GM23338 (cell line): Measurements from ENCODE around the gene TMEM234. TPM values are rescaled to one million over a fixed set of nuclear protein-coding genes. Genes with fewer than 3 reads are reported as not detected.

Experiments used
- ATAC-seq: fragments of 200-7000 bp; cut with Tn5 transposase; 3 replicates; pipeline ENCODE4 v1.9.1; 2020
- DNase-seq: peaks from one replicate; pipeline ENCODE4 v3.0.0-alpha.2; 2015; ENCODE audit warnings: low spot score
- H2AFZ ChIP-seq: fragments of 200-600 bp; sonication (generic); 2 replicates; pipeline ENCODE4 v1.8.0; 2016; ENCODE audit warnings: antibody characterized with exemption, mild to moderate bottlenecking, moderate library complexity
- H3F3A ChIP-seq: fragments of 200-600 bp; sonication (generic); replicated peaks from 2 replicates; pipeline ENCODE4 v1.8.0; 2017; ENCODE audit warnings: antibody characterized with exemption, mixed run types, low read depth
- H3K27ac ChIP-seq: fragments of 200-600 bp; sonication (generic); 2 replicates; pipeline ENCODE4 v1.6.1; 2016; ENCODE audit warnings: low read depth
- H3K27me3 ChIP-seq: fragments of 200-600 bp; sonication (generic); 2 replicates; pipeline ENCODE4 v1.8.0; 2016; ENCODE audit warnings: mild to moderate bottlenecking, mixed run types, moderate library complexity; ENCODE audit not compliant: insufficient read depth
- H3K36me3 ChIP-seq: fragments of 200-600 bp; sonication (generic); 2 replicates; pipeline ENCODE4 v1.8.0; 2016; ENCODE audit warnings: mild to moderate bottlenecking; ENCODE audit not compliant: insufficient read depth
- H3K4me1 ChIP-seq: fragments of 200-600 bp; sonication (generic); 2 replicates; pipeline ENCODE4 v1.8.0; 2016; ENCODE audit warnings: mild to moderate bottlenecking, moderate library complexity; ENCODE audit not compliant: insufficient read depth
- H3K4me2 ChIP-seq: fragments of 200-600 bp; sonication (generic); 2 replicates; pipeline ENCODE4 v1.7.1; 2017; ENCODE audit warnings: mixed run types
- H3K4me3 ChIP-seq: fragments of 200-600 bp; sonication (generic); 2 replicates; pipeline ENCODE4 v1.6.1; 2016; ENCODE audit warnings: mixed run types
- H3K79me2 ChIP-seq: fragments of 200-600 bp; sonication (generic); replicated peaks from 2 replicates; pipeline ENCODE4 v1.8.0; 2017; ENCODE audit warnings: mild to moderate bottlenecking; ENCODE audit not compliant: insufficient read depth
- H3K9me2 ChIP-seq: fragments of 200-600 bp; sonication (generic); 2 replicates; pipeline ENCODE4 v1.8.0; 2017; ENCODE audit not compliant: insufficient read depth
- H4K20me1 ChIP-seq: fragments of 200-600 bp; sonication (generic); replicated peaks from 2 replicates; pipeline ENCODE4 v1.8.0; 2017; ENCODE audit warnings: mild to moderate bottlenecking; ENCODE audit not compliant: insufficient read depth
- H3K27ac Mint-ChIP-seq: 2 replicates; pipeline ENCODE4 v1.8.0; 2020; ENCODE audit warnings: inconsistent platforms, mild to moderate bottlenecking, moderate library complexity, mixed read lengths
- H3K27me3 Mint-ChIP-seq: 3 replicates; pipeline ENCODE4 v1.8.0; 2022; ENCODE audit warnings: low read depth, mild to moderate bottlenecking, moderate library complexity, mixed read lengths, inconsistent platforms; ENCODE audit not compliant: insufficient read depth, poor library complexity
- H3K36me3 Mint-ChIP-seq: 3 replicates; pipeline ENCODE4 v1.8.0; 2021; ENCODE audit warnings: low read depth, mild to moderate bottlenecking, inconsistent platforms, moderate library complexity, mixed read lengths
- H3K4me1 Mint-ChIP-seq: 3 replicates; pipeline ENCODE4 v1.8.0; 2020; ENCODE audit warnings: mild to moderate bottlenecking, inconsistent platforms, mixed read lengths
- H3K4me3 Mint-ChIP-seq: 3 replicates; pipeline ENCODE4 v1.8.0; 2021; ENCODE audit warnings: moderate library complexity, mild to moderate bottlenecking, inconsistent platforms, mixed read lengths
- H3K9me3 Mint-ChIP-seq: 3 replicates; pipeline ENCODE4 v1.8.0; 2020; ENCODE audit warnings: moderate library complexity, mild to moderate bottlenecking, inconsistent platforms, mixed read lengths
- CREB1 ChIP-seq: fragments of 250-450 bp; sonication (Bioruptor Pico); IDR thresholded peaks from 2 replicates; pipeline ENCODE4 v1.5.0; 2020; ENCODE audit warnings: low read depth, mild to moderate bottlenecking, moderate library complexity
- NANOG ChIP-seq: IDR thresholded peaks from 2 replicates; pipeline ENCODE4 v1.6.1; 2016; ENCODE audit warnings: antibody characterized with exemption, borderline replicate concordance
- POLR2AphosphoS5 ChIP-seq: IDR thresholded peaks from 2 replicates; pipeline ENCODE4 v1.6.1; 2016; ENCODE audit warnings: antibody characterized with exemption, low read depth
- STAT1 ChIP-seq: IDR thresholded peaks from one replicate; pipeline ENCODE4 v1.6.1; 2016; ENCODE audit warnings: antibody characterized with exemption; ENCODE audit not compliant: unreplicated experiment
- ZNF331 ChIP-seq: fragments of 250-450 bp; sonication (Bioruptor Pico); IDR thresholded peaks from 2 replicates; pipeline ENCODE4 v1.5.0; 2020; ENCODE audit warnings: low read depth, mild to moderate bottlenecking, moderate library complexity
- long read RNA-seq: library from polyadenylated mRNA; unstranded; transcript quantifications from one replicate; pipeline ENCODE4 v2.0.0, GENCODE V29; 2020; ENCODE audit not compliant: unreplicated experiment
- polyA plus RNA-seq: library from polyadenylated mRNA; unstranded; fragments of >200 nt; fragmentation: Nextera tagmentation; extraction: Ambion mirVana; gene quantifications from 2 replicates; pipeline ENCODE4 v1.2.1, GENCODE V29; 2016
- total RNA-seq: library from RNA; depleted of rRNA; stranded (reverse); fragments of >200 nt; shearing (Covaris generic); gene quantifications from 2 replicates; pipeline ENCODE4 v1.2.3, GENCODE V29; 2014; rRNA removed
- TF ChIP-seq, protein P1 (sequence below): IDR thresholded peaks from 2 replicates; pipeline ENCODE4 v1.6.1; 2016; ENCODE audit warnings: antibody characterized with exemption
- TF ChIP-seq, protein P2 (sequence below): IDR thresholded peaks from one replicate; pipeline ENCODE4 v1.6.1; 2018; ENCODE audit warnings: antibody characterized with exemption; ENCODE audit not compliant: unreplicated experiment
- TF ChIP-seq, protein P3 (sequence below): fragments of 250-450 bp; sonication (Bioruptor Pico); IDR thresholded peaks from 2 replicates; pipeline ENCODE4 v1.5.0; 2020; ENCODE audit warnings: mild to moderate bottlenecking, moderate library complexity

TMEM234 gene
- 4.7 and 7.7 TPM in 2 replicates for total RNA-seq
- polyA plus RNA-seq, result 8.1 and 8.2 TPM in 2 replicates
- long read RNA-seq, partial matches to known transcripts, result 2 of 5 reads
- long read RNA-seq, other reads (novel, unspliced or antisense), result 2 of 5 reads

DNA sequence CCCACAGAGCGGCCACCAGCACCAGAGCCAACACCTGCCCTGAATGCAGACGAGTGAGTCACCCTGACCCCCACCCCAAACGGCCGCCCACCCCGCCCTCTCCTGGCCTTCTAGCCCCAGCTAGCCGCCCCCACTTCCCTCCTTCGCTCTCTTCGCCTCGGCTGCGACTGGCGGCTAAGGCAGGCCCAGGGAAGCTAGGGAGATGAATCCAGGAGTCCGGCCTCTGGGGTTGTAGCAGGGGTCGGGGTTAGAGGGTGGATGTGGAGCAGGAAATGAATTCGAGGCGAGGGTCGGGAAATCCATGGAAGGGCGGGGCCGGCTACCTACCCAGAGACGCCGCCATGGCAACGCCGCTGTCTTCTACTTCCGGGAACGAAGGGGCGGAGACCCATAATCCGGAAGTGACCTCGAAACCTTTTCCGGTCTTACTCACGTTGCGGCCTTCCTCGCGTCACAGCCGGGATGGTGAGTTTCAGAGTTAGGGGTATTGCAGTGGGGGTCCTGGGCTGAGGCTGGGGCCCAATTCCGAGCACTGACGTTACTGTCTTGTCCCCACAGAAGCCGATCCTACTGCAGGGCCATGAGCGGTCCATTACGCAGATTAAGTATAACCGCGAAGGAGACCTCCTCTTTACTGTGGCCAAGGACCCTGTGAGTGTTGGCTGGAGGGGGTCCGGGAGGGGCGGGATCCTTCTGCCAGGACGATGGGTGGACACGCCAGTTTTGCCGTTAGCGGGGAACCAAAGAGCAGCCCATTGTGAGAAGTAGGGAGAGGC lies at the start of gene TMEM234, which contains the start of gene EIF3I:
TSS of gene TMEM234 (minus strand) at position 374 of the 776 bp plus-strand sequence. CDS start at position 343, 31 bp downstream.
TSS of gene EIF3I (plus strand) at position 428 of the 776 bp plus-strand sequence. CDS start at position 463, 35 bp downstream.
- H3K9me2 ChIP-seq, result no peaks in the 10 kb centered on the region
- H3K4me3 ChIP-seq, result peak within 1 kb of the TSS; percentile 93
- no peaks in the 10 kb centered on the region for H3K9me3 Mint-ChIP-seq
- TF ChIP-seq POLR2AphosphoS5 (peak; percentile 92), ZNF331 (CRISPR knock-in tag) (no peak), CREB1 (peak; percentile 88)
- TF ChIP-seq, protein P1, sequence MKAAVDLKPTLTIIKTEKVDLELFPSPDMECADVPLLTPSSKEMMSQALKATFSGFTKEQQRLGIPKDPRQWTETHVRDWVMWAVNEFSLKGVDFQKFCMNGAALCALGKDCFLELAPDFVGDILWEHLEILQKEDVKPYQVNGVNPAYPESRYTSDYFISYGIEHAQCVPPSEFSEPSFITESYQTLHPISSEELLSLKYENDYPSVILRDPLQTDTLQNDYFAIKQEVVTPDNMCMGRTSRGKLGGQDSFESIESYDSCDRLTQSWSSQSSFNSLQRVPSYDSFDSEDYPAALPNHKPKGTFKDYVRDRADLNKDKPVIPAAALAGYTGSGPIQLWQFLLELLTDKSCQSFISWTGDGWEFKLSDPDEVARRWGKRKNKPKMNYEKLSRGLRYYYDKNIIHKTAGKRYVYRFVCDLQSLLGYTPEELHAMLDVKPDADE, result peak; percentile 80
- H3F3A ChIP-seq, result peaks cover 15% of the 10 kb centered on the region
- H3K36me3 Mint-ChIP-seq, result peaks cover 40% of the 10 kb centered on the region
- DNase-seq (peak; percentile 99), ATAC-seq (peak; percentile 89)
- H3K36me3 ChIP-seq, result peaks cover 30% of the 10 kb centered on the region
- peak within 1 kb of the TSS; percentile 98 for H3K27ac Mint-ChIP-seq
- peak within 1 kb of the TSS; percentile 79 for H3K27ac ChIP-seq
- H3K4me1 ChIP-seq, result peaks cover 10% of the 10 kb centered on the region
- no peaks in the 10 kb centered on the region for H3K27me3 ChIP-seq
- H3K4me1 Mint-ChIP-seq, result peaks cover 17% of the 10 kb centered on the region
- peak within 1 kb of the TSS; percentile 99 for H3K4me3 Mint-ChIP-seq
- peak within 1 kb of the TSS; percentile 80 for H2AFZ ChIP-seq
- peaks cover 30% of the 10 kb centered on the region for H3K79me2 ChIP-seq
- H3K4me2 ChIP-seq, result peak within 1 kb of the TSS; percentile 99
- H3K27me3 Mint-ChIP-seq, result peaks cover 7% of the 10 kb centered on the region
- H4K20me1 ChIP-seq, result peaks cover 8% of the 10 kb centered on the region; the same call in 1 of the 2 replicates

DNA sequence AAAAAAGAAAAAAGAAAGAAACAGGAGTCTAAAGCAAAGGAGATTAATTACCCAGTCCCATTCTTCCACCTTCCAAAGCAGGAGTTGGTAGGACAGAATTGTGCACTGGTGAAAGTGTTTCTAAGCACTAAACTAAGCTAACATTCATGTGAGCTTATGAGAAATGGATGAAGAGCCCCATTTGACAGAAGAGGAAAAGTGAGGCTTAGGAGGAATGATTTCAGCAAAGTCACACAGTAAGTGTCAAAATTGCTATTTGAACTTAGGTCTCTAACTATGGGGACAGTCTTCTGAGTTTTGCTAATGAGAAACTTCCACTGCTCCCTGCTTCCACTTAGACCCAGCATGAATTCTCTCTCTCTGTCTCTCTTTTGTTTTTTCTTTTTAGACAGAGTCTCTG lies 47.6 kb upstream of the TMEM234 start:
- Histone ChIP-seq H3K36me3 (no peaks in the 10 kb centered on the region), H3K4me3 (no peak overlapping the region), H4K20me1 (no peaks in the 10 kb centered on the region), H3K79me2 (no peaks in the 10 kb centered on the region; the same call in 1 of the 2 replicates), H3F3A (peaks cover 20% of the 10 kb centered on the region), H3K9me2 (0 out of 2 replicates have a peak, but pooled peaks cover 3% of the 10 kb centered on the region), H2AFZ (no peak overlapping the region), H3K27ac (no peak overlapping the region), H3K27me3 (no peaks in the 10 kb centered on the region), H3K4me1 (peaks cover 16% of the 10 kb centered on the region), H3K4me2 (no peak overlapping the region)
- Mint-ChIP-seq H3K9me3 (no peaks in the 10 kb centered on the region), H3K27ac (no peak overlapping the region), H3K36me3 (no peaks in the 10 kb centered on the region; the same call in 2 of the 3 replicates), H3K27me3 (peaks cover 16% of the 10 kb centered on the region), H3K4me1 (peaks cover 32% of the 10 kb centered on the region), H3K4me3 (no peak overlapping the region)
- no peak for ATAC-seq
- no peak for DNase-seq
- TF ChIP-seq STAT1 (no peak), POLR2AphosphoS5 (no peak), NANOG (no peak)
- TF ChIP-seq, protein P2, sequence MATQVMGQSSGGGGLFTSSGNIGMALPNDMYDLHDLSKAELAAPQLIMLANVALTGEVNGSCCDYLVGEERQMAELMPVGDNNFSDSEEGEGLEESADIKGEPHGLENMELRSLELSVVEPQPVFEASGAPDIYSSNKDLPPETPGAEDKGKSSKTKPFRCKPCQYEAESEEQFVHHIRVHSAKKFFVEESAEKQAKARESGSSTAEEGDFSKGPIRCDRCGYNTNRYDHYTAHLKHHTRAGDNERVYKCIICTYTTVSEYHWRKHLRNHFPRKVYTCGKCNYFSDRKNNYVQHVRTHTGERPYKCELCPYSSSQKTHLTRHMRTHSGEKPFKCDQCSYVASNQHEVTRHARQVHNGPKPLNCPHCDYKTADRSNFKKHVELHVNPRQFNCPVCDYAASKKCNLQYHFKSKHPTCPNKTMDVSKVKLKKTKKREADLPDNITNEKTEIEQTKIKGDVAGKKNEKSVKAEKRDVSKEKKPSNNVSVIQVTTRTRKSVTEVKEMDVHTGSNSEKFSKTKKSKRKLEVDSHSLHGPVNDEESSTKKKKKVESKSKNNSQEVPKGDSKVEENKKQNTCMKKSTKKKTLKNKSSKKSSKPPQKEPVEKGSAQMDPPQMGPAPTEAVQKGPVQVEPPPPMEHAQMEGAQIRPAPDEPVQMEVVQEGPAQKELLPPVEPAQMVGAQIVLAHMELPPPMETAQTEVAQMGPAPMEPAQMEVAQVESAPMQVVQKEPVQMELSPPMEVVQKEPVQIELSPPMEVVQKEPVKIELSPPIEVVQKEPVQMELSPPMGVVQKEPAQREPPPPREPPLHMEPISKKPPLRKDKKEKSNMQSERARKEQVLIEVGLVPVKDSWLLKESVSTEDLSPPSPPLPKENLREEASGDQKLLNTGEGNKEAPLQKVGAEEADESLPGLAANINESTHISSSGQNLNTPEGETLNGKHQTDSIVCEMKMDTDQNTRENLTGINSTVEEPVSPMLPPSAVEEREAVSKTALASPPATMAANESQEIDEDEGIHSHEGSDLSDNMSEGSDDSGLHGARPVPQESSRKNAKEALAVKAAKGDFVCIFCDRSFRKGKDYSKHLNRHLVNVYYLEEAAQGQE, result no peak
- TF ChIP-seq, protein P3, sequence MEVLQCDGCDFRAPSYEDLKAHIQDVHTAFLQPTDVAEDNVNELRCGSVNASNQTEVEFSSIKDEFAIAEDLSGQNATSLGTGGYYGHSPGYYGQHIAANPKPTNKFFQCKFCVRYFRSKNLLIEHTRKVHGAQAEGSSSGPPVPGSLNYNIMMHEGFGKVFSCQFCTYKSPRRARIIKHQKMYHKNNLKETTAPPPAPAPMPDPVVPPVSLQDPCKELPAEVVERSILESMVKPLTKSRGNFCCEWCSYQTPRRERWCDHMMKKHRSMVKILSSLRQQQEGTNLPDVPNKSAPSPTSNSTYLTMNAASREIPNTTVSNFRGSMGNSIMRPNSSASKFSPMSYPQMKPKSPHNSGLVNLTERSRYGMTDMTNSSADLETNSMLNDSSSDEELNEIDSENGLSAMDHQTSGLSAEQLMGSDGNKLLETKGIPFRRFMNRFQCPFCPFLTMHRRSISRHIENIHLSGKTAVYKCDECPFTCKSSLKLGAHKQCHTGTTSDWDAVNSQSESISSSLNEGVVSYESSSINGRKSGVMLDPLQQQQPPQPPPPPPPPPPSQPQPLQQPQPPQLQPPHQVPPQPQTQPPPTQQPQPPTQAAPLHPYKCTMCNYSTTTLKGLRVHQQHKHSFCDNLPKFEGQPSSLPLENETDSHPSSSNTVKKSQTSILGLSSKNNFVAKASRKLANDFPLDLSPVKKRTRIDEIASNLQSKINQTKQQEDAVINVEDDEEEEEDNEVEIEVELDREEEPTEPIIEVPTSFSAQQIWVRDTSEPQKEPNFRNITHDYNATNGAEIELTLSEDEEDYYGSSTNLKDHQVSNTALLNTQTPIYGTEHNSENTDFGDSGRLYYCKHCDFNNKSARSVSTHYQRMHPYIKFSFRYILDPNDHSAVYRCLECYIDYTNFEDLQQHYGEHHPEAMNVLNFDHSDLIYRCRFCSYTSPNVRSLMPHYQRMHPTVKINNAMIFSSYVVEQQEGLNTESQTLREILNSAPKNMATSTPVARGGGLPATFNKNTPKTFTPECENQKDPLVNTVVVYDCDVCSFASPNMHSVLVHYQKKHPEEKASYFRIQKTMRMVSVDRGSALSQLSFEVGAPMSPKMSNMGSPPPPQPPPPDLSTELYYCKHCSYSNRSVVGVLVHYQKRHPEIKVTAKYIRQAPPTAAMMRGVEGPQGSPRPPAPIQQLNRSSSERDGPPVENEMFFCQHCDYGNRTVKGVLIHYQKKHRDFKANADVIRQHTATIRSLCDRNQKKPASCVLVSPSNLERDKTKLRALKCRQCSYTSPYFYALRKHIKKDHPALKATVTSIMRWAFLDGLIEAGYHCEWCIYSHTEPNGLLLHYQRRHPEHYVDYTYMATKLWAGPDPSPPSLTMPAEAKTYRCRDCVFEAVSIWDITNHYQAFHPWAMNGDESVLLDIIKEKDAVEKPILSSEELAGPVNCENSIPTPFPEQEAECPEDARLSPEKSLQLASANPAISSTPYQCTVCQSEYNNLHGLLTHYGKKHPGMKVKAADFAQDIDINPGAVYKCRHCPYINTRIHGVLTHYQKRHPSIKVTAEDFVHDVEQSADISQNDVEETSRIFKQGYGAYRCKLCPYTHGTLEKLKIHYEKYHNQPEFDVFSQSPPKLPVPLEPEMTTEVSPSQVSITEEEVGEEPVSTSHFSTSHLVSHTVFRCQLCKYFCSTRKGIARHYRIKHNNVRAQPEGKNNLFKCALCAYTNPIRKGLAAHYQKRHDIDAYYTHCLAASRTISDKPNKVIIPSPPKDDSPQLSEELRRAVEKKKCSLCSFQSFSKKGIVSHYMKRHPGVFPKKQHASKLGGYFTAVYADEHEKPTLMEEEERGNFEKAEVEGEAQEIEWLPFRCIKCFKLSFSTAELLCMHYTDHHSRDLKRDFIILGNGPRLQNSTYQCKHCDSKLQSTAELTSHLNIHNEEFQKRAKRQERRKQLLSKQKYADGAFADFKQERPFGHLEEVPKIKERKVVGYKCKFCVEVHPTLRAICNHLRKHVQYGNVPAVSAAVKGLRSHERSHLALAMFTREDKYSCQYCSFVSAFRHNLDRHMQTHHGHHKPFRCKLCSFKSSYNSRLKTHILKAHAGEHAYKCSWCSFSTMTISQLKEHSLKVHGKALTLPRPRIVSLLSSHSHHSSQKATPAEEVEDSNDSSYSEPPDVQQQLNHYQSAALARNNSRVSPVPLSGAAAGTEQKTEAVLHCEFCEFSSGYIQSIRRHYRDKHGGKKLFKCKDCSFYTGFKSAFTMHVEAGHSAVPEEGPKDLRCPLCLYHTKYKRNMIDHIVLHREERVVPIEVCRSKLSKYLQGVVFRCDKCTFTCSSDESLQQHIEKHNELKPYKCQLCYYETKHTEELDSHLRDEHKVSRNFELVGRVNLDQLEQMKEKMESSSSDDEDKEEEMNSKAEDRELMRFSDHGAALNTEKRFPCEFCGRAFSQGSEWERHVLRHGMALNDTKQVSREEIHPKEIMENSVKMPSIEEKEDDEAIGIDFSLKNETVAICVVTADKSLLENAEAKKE, result no peak
